SK-MEL-5 (cell line): ENCODE data around the gene WDFY4. TPM values are rescaled to one million over a fixed set of nuclear protein-coding genes. Genes with fewer than 3 reads are reported as not detected.

ENCODE experiments used
- DNase-seq: peaks from one replicate; pipeline ENCODE4 v3.0.0-alpha.2; 2016; ENCODE audit warnings: low read depth, low spot score
- in situ Hi-C: cut with HindIII; loops from 2 replicates; pipeline ENCODE4 v1.10.0; 2016; ENCODE audit warnings: low sequenced_read_pairs, high pct_unique_total_duplicates, low pct_unique_long_range_greater_than_20kb
- total RNA-seq: library from RNA; depleted of rRNA; stranded (reverse); fragments of >200 nt; shearing (Covaris generic); gene quantifications from 2 replicates; pipeline ENCODE4 v1.2.3, GENCODE V29; 2014

WDFY4 gene
- total RNA-seq, 1 experiment from 2014 or later: not detected

DNA sequence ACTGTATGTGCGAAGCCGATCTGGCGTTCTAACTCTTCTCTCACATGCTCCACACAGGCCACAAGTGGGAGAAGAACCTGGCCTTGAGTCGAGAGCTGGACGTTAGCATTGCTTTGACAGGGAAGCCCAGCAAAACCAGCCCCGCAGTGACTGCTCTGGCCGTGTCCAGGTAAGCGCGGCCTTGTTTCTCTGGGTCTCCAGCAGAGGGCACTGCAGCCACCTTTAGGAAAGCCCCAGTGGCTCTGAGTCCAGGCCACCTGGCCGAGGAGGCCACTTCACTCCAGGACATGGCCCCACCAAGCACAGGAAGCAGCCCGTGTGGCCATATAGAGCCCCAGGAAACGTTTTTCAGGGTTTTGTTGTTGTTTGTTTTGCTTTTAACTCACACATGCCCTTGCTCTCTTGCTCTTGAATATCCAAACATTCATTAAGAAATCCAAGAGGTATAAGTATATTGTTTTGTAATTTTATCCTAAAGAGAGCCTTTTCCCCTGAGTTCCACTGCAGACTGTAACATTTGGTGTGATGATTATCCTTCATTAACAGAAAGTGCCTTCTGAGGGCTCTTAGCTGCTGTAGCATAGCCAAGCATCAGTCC lies 296.7 kb downstream of the WDFY4 start:
- DNase-seq: peak; percentile 53
- in situ Hi-C loops: no loop called here

DNA sequence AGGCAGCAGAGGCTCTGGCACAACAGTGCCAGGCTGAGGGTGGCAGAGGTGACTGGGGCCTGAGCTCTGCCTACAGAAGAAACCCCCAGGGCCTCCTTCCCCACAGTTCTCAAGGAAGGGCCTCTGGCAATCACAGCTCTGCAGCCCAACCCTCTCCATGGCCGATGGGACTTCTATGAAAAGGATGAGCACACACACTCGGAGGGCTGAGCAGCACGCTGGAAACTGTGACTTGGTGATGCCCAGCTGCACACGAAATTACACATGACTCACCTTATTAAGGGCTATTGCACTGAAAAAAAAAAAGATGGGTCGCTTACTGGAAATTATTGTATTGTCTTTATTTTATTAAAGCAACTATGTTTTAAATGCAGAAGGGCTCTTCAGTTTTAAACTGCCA lies 297.9 kb downstream of the WDFY4 start:
- in situ Hi-C loops: no loop called here
- DNase-seq: no peak

DNA sequence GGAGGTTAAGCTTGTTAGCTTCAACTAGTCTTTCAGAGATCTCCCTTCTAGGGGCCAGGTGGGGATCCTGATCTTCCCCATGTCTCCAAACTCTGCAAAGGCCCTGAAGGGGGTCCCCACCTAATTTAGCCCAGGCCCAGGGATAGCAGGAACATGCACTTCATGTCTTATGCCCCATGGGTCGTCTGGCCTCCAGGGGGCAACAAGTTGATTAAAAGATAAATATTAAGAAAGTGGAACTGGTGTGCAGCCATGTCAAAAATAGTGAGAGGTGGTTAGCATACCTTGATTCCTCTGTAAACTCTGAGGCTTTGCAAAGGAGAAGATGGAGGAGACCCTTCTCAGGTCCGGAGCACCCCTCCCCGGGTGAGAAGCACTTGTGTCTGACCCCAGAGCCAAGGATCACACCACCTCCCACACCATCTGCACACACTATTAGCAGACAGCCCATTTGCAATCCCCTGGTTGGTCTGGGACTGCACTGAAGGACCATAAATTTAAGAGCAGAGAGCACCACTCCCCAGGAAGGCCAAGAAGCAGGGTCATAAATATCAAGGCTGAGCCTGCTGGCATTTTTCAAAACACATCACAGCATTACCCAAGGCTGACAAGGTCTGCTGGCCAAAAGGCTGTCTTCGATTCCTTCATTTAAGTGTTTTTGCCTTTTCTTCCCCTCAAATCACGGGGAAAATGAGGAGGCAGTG lies 299.1 kb downstream of the WDFY4 start:
- in situ Hi-C loops: no loop called here

GRCh38 chr10:48985621-48986158 lies 301.0 kb downstream of the WDFY4 start:
- no peak for DNase-seq
- in situ Hi-C loops: no loop called here

More for the DNA sequence above, 299.1 kb downstream of the WDFY4 start:
- no peak for DNase-seq

- DNase-seq: peak; percentile 45
- in situ Hi-C loops: no loop called here
These were observed 305.6 kb downstream of the WDFY4 start for GRCh38 chr10:48990226-48990625.

DNA sequence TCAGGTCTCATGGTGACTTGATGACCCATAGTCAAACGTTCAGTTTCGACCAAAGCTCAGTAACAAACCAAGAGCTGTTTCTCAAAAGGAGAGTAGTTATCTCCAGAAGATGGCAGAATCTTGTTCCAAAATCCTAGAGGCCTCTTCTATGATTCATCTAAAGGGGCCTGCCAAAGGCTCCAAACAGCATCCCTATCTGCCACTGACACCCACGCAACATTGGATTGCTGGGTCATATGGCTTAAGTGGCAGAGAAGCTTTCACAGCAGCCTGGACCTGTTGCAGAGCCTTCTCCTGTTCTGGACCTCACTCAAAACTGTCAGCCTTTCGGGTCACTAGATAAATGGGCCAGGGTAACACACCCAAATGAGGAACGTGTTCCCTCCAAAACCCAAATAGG lies 309.0 kb downstream of the WDFY4 start:
- in situ Hi-C loops: no loop called here
- no peak for DNase-seq

DNA sequence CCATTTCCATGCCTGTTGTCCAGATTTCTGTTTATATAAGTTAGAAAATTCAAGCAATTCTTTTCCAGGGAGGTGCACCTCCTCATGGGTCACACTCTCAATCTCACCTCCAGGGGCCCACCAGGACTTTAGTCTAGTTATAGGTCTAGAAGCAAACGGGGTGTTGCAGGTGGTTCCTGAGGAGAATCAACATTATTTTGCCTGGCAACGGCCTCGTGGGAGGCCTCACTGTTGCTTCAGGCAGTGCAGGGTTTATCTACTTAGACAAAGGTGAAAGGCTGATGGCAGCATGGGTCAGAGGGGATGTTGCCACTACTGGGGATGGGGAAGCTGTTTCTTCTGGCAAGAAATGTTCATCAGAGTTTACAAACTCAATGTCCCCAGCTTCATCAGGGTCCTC lies 311.7 kb downstream of the WDFY4 start:
- in situ Hi-C loops: no loop called here
- DNase-seq: no peak

GRCh38 chr10:48999346-48999745 lies 314.7 kb downstream of the WDFY4 start:
- DNase-seq: no peak
- in situ Hi-C loops: no loop called here

DNA sequence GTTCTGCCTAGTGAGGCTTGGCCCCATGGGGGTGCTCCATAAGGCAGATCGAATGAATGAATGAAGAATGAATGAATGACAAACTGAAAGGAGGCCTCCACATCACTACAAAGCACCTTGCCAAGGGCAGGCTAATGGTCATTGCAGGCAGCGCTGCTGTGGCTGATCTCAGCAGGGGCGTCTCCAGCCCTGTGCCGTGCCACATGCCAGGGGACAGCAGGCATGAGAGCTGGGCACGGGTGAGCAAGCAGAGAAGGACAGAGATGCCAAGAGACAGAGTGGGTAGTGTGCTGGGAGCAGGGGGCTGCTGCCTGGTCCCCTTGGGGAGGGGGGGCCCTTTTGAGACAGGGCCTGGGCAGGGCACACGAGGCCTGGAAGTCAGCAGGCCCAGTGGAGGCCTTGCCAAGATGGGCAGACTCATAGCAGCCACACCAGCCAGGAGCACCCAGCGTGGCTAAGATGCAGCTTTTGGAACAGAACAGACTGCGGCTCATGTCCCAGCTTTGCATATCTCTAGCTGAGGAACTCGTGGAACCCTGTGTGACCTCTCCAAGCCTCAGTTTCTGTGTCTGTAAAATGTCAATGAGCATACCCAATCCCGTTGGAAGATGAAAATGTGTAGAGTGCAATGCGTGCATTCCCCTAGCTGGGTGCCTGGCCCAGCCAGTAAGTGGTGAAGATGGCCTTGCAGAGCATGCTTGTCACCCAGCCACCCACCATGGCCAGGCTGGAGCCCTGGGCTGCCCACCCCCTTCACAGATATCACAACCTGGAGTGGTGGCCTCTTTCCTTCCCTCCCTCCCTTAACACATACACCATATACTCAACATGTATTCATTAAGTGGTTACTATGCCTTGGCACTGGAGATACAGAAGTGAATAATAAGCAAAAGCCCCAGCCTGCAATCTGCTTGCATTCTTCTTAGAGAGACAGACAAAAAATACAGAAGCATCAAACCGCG lies 316.0 kb downstream of the WDFY4 start:
- no peak for DNase-seq
- in situ Hi-C loops: no loop called here

DNA sequence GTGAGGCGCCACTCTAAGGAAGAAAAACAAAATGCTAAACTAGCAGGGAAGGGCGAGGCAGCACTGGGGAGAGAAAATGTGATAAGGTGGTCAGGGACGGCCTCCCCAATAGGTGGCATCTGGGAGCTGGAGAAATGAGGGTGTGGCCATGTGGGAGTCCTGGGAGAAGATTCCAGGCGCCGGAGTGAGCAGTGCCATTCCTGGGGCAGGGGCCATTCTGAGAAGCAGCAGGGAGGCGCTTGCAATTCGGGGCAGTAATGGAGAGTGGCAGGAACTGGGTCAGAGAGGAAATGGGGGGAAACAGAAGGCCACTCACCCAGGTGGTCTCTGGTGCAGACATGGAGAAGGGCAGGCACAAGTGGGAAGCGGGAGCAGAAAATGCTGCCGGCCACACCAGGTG lies 316.7 kb downstream of the WDFY4 start:
- DNase-seq: no peak
- in situ Hi-C loops: no loop called here

DNA sequence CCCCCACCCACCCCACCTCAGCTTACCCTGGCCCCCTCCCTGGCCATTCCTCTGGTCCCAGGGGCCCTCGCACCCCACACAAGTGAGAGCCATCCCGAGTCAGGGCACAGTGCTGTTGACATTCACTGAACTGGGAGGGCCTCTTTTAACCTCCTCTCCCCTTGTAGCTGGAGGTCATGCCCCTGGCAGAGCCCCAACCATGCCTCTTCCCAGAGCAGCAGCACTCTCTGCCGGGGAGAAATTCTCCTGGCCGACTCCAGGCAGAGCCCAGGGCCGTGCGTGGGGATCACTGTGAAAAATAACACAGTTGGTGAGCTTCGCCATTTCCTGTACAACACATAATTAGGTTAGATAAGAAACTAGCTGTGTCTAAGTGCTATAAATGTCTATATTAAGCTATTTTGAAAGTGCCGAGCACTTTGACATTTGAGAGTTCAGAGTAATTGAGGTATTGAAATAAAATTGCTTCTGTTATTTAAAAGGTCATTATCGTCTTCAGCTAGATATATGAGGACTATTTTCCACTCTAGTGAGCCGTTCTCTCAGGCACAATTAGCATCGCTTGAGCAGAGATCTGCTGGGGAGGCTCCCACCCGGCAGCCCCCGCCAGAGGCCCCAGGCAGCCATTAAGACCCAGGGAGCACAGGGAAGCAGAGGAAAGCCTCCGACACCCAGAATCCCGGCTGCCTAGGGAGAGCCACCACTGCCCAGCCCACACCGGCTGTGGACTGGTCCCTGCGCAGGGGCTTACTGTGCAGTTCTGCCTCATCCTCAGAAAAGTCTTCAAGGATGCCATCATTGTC lies 317.4 kb downstream of the WDFY4 start:
- in situ Hi-C loops: no loop called here
- DNase-seq: no peak

GRCh38 chr10:49005270-49005669 lies 320.6 kb downstream of the WDFY4 start:
- DNase-seq: no peak
- in situ Hi-C loops: no loop called here

DNA sequence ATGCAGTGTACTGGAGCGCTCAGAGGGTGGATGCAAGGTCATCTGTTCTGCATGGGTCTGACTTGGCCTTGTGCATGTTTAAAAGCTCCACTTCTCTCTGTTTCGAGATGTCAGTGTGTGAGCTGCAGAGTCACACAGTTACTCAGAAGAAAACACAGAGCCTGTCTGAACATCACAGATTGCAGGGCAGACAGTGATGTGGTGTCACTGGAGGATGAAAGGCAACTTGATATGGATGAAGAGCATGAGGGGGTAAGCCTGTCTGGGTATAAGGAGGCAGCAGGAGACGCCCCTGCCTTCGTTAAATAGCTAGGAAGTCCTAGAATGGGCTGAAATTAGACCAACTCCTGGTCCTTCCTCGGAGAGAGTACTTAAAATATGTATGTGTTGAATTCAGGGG lies 322.5 kb downstream of the WDFY4 start:
- no peak for DNase-seq
- in situ Hi-C loops: no loop called here

- no peak for DNase-seq
- in situ Hi-C loops: no loop called here
These were observed 323.4 kb downstream of the WDFY4 start for GRCh38 chr10:49008091-49008490.

DNA sequence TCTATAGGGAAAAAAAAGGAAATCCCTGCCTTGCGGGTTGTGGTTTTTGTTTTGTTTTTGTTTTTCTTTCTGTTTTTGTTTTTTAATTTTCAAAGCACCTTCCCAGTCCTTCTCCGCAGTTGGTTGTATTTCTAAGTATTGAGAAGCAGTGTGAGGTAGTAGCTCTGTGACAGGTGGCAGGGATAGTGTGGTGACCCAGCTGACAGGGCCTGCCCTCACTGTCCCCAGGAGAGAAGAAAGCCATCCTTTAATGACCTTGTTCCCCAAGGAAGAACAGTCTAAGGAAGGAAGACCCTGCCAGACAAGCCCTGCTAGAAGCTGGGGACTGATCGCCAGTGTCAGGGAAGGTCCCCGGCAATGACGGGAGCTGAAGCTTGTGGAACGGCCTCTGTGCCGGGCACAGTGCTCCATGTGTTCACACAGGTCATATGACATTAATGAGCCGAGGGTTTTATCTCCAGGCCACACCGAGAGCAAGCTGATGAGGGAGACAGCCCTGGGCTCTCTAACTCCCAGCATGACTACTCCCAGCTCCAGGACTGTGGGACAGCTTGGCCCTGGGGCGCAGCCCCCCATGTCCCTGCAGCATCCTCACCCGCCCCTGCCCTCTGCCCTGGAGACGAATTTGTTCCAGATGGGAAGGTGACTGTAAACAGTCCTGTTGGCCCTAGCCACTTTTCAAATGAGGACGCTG lies 324.0 kb downstream of the WDFY4 start:
- in situ Hi-C loops: no loop called here

DNA sequence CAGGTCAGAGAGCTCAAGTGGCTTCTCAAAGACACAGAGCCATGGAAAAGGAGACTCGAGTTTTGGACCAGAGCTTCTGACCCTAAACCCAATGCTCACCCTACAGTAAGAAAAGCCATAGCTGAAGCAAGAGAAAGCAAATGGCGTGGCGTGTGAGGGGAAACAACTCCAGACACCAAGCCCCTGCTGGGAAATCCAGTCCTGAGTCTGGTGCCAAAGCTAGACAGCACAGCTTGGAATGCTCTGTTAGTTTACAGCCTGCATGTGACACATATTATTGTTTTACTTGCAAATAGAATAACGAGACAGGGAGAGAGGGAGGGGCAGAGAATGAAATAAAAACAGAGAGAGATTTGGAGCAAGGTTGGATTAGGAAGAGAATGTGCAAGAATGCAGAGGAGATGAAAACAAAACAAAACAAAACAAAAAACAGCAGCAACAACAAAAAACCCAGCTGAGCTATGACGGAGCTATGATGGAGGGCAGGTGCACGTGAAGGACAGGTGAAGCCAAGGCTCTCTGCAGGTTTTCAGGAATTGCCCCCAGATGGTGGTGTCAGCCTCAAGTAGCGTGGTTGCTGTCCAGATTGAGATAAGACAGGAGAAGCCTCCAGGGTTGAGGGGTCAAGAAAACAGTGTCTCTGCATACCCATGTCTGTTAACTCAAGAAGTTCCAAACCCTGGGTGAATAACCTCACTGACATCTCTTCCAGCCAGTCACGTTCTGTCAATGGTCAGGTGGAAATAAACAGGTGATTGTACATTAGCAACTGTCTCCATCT lies 324.7 kb downstream of the WDFY4 start:
- in situ Hi-C loops: no loop called here
- DNase-seq: no peak

More for the DNA sequence above, 324.0 kb downstream of the WDFY4 start:
- DNase-seq: no peak
